Measurements from ENCODE around the gene GADD45A.
"Not testable (repeated sequence)": the region's sequence is repeated elsewhere in the genome, so short reads cannot be mapped to it uniquely, and the experiment has no call there.

GADD45A gene, protein sequence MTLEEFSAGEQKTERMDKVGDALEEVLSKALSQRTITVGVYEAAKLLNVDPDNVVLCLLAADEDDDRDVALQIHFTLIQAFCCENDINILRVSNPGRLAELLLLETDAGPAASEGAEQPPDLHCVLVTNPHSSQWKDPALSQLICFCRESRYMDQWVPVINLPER

DNA sequence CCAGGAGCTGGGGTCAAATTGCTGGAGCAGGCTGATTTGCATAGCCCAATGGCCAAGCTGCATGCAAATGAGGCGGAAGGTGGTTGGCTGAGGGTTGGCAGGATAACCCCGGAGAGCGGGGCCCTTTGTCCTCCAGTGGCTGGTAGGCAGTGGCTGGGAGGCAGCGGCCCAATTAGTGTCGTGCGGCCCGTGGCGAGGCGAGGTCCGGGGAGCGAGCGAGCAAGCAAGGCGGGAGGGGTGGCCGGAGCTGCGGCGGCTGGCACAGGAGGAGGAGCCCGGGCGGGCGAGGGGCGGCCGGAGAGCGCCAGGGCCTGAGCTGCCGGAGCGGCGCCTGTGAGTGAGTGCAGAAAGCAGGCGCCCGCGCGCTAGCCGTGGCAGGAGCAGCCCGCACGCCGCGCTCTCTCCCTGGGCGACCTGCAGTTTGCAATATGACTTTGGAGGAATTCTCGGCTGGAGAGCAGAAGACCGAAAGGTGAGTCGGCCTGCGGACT lies at the start of gene GADD45A:
GADD45A (plus strand) TSS at position 135 of the 491 bp plus-strand sequence; CDS start at position 429, 294 bp downstream.
- peak; percentile 80 to 82 for DNase-seq (ENCODE audit: extremely low read depth in 1 of 2, low read depth in 1 of 2)

DNA sequence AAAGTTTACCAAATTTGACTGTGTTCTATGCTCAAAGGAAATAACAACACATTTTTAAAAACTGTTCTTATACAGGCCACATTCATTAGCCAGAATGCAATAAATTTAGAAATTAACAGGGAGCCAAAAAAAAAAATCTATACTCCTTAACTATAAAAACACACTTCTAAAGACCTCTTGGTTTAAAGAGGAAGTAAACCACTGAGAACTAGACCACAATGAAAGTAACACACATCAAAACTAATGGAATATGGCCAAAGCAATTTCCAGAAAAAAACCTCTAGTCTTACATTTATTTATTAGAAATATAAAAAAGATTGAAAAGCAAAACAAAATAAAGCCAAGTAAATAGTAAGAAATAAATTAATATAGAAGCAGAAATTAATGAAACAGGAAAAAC lies 48.9 kb upstream of the GADD45A start:
- DNase-seq (ENCODE audit: extremely low read depth in 1 of 2, low read depth in 1 of 2), result no peak

DNA sequence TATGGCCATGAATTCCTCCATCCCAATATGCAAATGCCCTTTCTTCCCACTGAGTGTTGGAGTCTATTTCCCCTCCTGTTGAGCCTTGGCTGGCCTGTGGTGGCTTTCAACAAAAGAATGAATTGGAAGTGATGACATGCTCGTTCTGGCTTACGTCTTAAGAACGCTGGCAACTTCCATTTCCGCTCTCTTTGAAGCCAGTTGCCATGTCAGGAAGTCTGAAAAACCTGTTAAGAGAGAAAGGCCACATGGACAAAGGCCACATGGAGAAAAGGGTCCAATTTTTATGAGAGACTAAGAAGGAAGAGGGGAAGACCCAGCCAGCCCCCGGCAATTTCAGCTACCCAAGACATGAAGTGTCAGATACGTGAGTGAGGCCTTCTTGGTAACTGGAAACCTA lies 45.6 kb upstream of the GADD45A start:
- DNase-seq (ENCODE audit: extremely low read depth in 1 of 2, low read depth in 1 of 2), result no peak

DNA sequence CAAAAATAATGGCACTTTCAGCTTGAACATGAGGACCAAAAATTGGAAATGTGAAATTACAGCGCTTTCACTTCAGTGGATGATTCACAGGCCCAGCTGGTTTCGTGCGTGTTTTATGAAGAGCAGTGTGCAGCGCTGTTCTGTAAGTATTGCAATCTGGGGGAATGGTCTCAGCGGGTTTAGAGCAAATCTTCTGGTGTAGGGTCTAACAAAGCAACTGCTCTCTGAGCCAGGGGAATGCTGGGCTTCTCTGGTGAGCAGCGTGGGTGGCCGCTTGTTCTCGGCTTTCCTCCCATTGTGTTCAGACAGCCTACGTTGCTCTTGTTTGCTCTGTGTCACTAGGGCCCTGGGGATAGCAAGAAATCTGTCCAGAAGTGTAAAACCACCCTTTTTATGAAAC lies 42.4 kb upstream of the GADD45A start:
- no peak for DNase-seq (ENCODE audit: extremely low read depth in 1 of 2, low read depth in 1 of 2)

DNA sequence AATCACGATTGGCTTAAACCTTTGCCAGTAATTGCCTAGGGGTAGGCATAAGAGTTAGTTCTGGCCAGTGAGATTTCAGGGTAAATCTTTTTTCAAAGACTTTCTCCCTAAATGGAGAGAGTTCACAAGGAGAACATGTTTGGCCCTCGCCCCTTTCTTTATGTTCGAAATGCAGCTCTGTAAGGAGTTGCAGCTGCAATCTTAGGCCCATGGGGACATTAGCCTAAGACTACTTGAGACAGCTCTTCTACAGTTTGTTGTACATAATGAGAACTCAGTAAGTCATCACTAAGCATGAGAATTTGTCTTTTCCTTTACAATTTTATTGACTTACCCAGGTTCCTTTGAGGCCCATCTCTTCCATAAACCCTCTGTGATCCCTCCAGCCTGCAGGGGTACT lies 40.4 kb upstream of the GADD45A start:
- no peak for DNase-seq (ENCODE audit: extremely low read depth in 1 of 2, low read depth in 1 of 2)

DNA sequence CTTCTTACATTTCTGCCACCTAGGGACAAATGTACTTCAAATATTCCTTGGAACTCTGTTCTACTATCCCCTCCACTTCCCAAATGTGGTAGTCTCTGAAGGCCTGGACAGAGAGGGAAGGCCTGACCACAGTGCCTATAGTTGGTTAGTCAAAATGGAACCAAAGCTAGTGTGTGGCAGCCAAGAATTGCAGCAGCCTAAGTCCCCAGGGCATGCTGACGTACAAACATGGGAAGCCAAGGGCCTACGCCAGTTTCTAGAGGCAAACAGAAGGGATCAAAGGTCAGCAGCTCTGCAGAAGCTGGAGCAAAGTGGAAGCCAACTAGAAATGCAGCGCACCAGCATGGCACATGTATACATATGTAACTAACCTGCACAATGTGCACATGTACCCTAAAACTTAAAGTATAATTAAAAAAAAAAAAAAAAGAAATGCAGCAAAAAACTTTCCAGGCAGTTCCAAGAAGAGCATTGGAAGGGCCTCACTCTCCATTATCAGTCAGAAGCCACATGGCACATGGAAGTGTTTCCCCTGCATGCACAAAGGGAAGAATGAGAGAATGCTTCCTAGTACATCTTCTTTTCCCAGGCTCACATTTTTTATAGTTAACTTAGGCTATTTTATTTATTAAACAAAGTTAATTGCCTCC lies 39.4 kb upstream of the GADD45A start:
- no peak for DNase-seq (ENCODE audit: extremely low read depth in 1 of 2, low read depth in 1 of 2)

DNA sequence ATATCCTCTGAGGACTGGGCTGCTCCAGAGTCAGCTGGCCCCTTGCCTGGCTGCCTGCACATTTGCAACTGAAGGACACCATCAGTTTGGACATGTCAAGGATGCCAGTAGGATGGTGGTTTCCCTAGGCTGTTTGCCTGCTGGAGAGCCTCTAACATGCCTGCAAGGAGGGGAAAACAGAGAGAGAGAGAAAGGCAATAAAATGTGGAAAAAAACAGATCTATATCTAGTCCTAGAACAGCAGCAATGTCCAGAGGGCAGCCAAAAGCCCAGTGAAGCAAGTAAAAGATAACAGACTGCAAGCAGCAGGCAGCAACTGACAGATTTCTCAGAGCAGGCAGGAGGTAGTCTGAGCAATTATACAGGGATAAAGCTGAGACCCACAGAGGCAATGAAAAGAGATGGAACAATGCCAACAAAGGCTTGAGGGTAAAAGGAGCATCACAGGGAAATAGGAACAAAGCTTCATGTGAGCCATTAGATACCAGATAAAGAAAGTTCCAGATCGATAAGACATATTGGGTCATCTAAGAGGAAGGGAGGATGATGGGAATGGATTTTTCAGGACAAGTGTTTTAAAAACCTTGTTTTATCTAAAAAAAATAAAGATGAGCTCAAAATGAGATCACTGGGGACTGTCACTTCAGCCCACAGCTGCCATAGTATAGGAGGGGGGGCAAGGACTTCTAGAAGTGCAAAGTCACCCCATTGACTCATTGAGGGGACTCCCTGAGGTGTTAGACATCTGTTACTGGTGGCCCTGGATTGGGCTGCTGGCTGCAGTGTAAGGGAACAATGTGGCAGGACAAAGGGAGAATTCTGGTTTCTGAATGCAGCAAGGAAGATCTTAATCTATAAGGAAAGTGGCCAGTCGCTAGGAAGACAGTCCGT lies 38.6 kb upstream of the GADD45A start:
- no peak for DNase-seq (ENCODE audit: extremely low read depth in 1 of 2, low read depth in 1 of 2)

DNA sequence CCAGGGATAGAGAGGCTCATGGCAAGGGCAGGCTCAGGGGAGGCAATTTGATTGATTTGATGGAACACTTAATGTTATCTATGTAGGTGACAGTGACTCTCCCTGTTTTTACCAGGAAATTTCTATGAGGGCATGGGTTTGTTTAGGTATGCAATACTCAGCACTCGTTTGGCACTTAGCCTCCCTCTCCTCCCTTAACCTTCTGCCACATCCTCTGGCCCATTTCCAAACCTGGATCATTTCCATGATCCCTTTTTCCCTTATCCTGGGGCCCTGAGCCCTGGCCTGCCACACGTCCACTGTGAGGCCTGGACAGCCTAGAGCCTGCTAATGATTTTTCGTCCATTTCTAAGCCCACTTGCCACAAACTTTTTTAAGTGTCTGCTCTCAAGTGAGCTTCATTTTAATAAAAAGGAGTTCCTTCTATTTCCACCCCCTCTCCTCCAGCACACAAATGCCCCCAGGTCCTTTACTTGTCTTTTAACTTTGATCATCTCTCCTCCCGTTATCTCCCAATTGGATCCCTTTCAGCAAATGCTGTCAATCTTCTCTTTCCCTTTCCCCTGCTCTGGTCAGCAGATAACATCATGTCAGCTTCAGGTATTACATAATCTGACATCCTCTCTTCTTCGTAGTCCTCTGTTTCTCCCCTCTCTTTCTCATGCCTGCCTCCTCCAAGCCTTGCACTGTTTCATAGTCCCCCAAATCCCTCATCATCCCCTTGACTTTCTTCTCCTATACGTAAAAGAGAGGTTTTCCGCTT lies 37.8 kb upstream of the GADD45A start:
- DNase-seq (ENCODE audit: extremely low read depth in 1 of 2, low read depth in 1 of 2), result no peak

DNA sequence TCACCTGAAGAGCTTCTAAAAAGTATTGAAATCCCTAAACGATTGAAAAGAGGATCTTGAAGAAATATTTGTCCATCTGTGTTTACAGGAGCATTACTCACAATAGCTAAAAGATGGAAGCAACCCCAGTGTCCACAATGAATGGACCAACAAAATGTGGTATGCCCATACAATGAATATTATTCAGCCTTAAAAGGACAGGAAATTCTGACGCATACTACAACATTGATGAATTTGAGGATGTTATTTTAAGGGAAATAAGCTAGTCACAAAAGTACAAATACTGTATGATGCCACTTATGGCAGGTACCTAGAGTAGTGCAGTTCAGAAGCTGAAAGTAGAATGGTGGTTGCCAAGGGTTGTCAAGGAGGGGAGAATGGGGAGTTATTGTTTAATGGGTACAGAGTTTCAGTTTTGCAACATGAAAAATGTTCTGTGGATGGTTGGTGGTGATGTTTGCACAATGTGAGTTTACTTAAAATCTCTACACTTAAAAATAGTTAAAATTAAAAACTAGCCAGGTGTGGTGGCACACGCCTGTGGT lies 37.1 kb upstream of the GADD45A start:
- DNase-seq (ENCODE audit: extremely low read depth in 1 of 2, low read depth in 1 of 2), result no peak

DNA sequence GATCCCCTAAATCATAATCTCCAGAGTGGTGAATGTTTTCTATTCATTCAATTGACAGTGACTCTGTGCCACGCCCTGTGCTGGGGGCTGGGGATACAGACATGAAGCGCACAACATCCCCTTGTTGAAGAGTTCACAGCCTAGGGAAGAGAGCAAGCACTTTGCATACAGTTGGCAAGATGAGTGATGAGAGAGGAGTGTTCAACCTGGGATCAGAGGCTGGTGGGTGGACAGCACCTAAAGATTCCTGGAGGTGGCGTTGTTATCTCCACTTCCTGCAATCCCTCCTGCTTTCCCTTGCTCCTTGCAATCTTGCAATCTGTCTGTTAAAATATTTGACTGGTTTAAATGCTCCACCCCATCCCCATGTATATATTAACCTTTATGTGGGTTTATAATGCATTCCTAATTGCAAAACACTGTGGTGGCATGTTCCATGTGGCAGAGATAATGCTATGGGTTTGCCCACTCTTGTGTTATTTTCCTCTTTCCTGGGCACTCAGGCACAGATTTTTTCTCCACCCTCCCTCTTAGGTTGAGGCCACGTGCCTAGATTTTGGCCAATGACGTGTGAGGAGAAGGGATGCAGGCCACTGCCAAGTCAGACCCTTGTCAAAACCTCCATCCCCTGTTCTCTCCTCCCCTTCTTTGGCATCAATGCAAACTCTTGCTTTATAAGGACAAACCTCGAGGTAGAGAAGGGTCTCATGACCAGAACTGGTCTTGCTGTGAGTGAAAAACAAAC lies 36.2 kb upstream of the GADD45A start:
- no peak for DNase-seq (ENCODE audit: extremely low read depth in 1 of 2, low read depth in 1 of 2)

DNA sequence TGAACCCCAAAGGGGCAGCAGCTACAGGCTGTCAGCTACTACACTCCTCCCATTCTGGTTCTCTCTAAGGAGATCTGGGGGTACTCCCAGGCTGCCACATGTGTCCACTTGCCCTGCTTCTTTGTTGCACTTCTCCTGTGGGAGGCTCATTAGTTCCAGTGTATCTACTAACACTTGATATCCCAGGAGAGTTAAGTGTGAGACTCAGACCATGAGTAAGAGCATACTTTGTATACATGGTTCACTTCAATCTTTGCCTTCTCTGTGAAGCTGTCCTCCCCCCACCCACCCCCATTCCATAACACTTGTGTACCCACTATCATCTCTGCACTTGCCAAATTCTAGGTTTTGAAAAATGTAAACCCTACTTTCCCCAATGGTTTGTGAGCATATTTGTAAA lies 34.9 kb upstream of the GADD45A start:
- DNase-seq (ENCODE audit: extremely low read depth in 1 of 2, low read depth in 1 of 2), result no peak

DNA sequence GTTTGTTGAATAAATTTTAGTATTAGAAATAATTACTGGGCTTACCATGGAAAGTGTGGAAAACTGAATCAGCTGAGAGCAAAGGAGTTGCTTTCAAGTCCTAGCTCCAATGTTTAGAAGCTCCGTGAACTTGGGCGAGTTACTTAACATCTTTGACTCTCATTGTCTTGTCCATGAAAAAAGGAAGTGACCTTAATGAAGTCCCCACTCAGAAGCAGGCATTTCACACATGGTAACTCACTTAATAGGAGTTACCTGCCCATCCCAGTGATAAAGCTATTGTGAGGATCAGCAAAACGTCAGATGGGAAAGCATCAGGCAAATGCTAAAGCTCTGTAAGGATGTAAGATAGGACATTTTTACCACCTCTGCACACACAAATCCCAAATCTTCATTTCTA lies 34.0 kb upstream of the GADD45A start:
- no peak for DNase-seq (ENCODE audit: extremely low read depth in 1 of 2, low read depth in 1 of 2)

DNA sequence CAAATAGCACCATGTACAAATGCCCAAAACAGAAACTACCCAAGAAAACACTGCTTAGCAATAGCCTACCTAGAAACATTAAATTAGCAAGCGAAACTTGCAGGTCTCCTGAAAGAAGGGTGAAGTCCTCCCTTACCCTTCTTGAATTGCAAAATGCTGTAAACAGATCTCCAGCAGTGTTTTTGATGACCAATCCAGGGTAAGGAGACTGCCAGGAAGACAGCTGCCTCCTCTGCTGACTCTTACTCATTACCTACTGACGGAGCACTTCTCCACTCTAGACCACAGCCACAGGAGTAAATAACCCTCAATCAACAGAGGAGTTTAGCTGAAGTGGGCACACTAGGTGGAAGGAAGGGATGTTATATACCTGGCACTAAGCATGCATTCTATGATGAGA lies 32.2 kb upstream of the GADD45A start:
- no peak for DNase-seq (ENCODE audit: extremely low read depth in 1 of 2, low read depth in 1 of 2)

DNA sequence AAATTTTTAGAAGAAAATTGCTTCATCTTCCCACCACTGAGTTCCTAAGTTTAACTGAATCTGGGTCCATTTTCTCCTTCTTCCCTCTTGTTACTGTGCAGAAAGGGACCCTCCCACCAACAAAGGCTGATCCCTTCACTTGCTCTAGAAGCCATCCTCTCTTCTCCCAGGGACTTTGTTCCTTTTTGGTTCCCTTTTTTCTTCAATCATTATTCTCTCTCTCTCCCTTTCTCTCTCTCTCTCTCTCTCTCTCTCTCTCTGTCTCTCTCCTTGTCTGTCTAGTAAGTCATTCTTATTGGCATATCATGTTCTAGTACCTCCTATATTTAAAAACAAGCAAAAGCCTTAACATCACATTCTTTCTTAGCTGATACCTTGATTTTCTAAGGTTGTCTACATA lies 31.7 kb upstream of the GADD45A start:
- no peak for DNase-seq (ENCODE audit: extremely low read depth in 1 of 2, low read depth in 1 of 2)

DNA sequence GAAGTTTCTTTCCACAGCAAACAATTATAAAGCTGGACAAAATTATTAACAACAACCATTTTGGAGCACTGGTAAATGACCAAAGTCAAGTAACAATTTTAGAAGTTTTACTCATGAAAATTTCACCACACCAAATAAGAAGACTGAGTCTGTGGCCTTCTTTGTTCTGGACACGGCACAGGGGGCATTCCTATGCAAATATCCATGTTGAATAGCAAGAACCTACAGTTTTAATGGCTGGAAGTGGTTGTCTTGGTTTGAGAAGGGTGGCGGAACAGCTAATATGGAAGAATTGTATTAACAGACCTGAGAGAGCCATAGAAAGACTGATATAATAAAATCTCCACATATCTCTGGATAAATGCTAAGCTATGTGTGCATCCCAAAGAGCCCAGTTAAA lies 29.4 kb upstream of the GADD45A start:
- no peak for DNase-seq (ENCODE audit: extremely low read depth in 1 of 2, low read depth in 1 of 2)

DNA sequence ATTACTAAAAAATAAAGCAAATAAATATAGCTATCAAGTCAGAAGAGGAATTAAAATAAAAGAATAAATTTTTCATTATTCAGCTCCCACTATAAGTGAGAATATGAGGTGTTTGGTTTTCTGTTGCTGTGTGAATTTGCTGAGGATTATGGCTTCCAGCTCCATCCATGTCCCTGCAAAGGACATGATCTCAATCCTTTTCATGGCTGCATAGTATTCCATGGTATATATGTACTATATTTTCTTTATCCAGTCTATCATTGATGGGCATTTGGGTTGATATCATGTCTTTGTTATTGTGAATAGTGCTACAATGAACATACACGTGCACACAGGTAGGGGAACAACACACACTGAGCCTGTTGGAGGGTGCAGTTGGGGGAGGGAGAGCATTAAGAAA lies 27.8 kb upstream of the GADD45A start:
- DNase-seq (ENCODE audit: extremely low read depth in 1 of 2, low read depth in 1 of 2), result not testable (repeated sequence)

DNA sequence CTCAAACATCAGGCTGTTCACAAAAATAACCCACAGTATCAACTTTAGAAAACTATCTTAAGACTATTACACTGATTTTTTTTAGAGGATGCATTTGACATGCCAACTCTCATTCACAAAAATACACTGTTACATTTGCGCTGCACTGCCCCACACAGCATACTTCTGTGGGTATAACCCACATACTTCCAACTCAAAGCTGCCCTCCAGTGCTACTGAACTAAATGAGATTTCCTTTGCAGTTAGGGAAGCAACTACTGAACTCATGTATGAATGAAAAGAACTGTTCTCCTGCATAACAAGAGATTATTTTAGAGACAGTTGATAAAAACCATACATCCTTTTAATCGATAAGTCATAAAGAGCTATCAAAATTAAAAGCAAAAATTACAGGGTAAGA lies 25.8 kb upstream of the GADD45A start:
- no peak for DNase-seq (ENCODE audit: extremely low read depth in 1 of 2, low read depth in 1 of 2)

DNA sequence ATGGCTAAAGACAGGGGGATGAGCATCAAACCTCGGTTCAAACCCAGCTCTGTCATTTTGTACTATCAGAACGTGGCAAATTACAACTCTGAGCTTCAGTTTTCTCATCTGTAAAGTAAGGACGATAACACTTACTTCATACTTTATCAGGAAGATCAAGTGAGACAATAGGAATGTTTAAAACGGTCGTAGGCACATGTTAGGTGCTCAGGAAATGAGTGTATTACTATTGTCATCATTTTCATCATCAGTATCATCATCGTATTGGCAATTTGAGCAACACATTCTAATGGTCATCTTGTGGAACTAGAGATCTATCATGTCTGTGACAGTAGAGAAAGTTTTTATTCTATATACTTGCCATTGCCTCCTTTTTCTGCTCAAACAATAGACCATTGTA lies 22.1 kb upstream of the GADD45A start:
- DNase-seq (ENCODE audit: extremely low read depth in 1 of 2, low read depth in 1 of 2), result no peak

DNA sequence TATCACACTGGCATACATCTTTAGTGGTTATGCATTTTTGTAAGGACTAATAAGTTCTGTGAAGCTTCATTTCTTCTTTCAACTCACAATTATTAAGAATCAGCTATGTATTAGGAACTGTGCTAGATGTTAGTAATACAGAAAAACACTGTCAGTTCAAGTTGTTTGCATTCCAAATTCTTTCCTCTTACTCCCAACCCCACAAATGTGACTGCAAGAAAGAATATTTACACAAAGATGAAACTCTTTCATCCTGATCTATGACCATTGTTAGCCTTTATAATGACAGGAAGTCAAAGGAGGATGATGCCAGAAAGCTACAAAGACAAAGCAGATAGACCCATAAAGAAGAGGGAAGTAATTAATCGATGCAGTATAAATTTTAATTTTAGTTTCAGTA lies 21.0 kb upstream of the GADD45A start:
- DNase-seq (ENCODE audit: extremely low read depth in 1 of 2, low read depth in 1 of 2), result no peak

DNA sequence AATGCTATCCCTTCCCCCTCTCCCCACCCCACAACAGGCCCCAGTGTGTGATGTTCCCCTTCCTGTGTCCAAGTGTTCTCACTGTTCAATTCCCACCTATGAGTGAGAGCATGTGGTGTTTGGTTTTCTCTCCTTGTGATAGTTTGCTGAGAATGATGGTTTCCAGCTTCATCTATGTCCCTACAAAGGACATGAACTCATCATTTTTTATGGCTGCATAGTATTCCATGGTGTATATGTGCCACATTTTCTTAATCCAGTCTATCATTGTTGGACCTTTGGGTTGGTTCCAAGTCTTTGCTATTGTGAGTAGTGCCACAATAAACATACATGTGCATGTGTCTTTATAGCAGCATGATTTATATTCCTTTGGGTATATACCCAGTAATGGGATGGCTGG lies 19.7 kb upstream of the GADD45A start:
- not testable (repeated sequence) for DNase-seq (ENCODE audit: extremely low read depth in 1 of 2, low read depth in 1 of 2)

Measured in activated CD8-positive, alpha-beta memory T cell treated with anti-CD3 and anti-CD28 coated beads for 1 hour (primary cell).